Mesenteric fat pad (tissue), 1 donor: ENCODE results near the gene TTK. TPM values are rescaled to one million over a fixed set of nuclear protein-coding genes. Genes with fewer than 3 reads are reported as not detected.
"Not testable (repeated sequence)": the region's sequence is repeated elsewhere in the genome, so short reads cannot be mapped to it uniquely, and the experiment has no call there.

Experiments
- DNase-seq: peaks from one replicate; pipeline ENCODE4 v3.0.0-alpha.2; 2020; ENCODE audit warnings: low spot score
- total RNA-seq: library from RNA; stranded (reverse); fragmentation: NEBNext Ultra II Directional; extraction: Animal tissue kit (Norgen Biotek cat#: 25700); gene quantifications from one replicate; pipeline ENCODE4 v1.2.1, GENCODE V29; 2021
- donor health status: DM: yes; HTN: yes; CAD: no.

The TTK gene
- total RNA-seq, 1 donor from 2014 or later, result 0.58 TPM

DNA sequence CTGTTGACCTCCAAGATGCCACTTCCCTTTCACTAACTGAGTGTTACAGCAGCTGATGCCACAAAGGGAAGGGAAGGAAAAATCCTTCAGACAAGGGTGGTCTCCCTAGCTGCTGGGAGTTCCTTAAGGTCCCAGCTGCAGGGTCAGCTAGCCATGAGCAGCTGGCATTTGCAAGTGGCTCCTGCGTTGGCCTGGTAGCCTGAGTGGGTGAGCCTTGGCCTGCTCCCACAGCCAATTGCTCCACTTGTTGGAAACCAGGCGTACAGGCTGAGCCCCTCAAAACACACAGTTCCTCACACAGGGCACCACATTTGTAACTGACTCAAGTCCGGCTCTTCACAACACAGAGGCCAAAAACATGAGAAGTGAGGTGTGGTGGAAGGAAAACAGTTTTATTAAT lies 16.7 kb downstream of the TTK start:
- no peak for DNase-seq

DNA sequence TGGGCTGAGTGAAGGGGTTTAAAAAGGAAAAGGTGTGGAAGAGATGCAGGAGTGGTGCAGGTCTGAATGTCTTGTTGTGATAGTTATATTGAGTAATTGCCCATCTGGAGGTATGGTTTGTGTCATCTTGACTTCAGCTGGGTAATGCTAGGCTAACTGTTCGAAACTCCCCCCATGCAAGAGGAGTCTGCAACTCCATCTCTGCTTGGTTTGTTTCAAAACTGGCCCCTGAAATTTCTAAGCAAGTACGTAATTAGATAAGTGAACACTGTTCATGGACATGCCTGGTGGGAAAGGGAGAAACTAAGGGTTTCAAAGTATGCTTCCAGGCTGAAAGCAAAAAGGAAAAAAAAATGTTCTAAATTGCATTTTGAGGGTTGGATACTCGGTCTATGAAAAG lies 17.1 kb downstream of the TTK start:
- no peak for DNase-seq

DNA sequence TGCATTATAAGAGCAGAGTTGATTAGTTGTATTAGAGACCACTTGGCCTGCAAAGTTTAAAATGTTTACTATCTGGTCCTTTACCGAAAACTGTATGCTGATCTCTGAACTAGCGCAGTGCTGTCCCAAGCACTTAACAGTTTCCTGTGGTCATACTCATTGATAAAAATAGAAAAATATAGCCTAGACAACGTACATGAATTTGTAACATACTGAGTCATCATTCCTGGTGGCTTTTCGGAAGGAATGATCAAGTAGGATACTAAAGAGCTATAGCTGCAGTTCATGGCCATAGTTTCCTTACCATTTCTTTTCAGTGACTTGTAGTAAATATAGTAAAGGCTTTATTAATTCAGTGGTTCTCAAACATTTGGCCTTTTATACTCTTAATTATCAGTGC lies 18.4 kb downstream of the TTK start:
- no peak for DNase-seq

GRCh38 chr6:80028589-80028988 lies 24.1 kb downstream of the TTK start:
- DNase-seq, result no peak

GRCh38 chr6:80029470-80029869 lies 25.0 kb downstream of the TTK start:
- DNase-seq, result no peak

DNA sequence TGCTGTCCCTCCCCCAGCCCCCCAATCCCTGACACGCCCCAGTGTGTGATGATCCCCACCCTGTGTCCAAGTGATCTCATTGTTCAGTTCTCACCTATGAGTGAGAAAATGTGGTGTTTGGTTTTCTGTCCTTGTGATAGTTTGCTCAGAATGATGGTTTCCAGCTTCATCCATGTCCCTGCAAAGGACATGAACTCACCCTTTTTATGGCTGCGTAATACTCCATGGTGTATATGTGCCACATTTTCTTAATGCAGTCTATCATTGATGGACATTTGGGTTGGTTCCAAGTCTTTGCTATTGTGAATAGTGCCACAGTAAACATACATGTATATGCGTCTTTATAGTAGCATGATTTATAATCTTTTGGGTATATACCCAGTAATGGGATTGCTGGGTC lies 43.8 kb downstream of the TTK start:
- not testable (repeated sequence) for DNase-seq

DNA sequence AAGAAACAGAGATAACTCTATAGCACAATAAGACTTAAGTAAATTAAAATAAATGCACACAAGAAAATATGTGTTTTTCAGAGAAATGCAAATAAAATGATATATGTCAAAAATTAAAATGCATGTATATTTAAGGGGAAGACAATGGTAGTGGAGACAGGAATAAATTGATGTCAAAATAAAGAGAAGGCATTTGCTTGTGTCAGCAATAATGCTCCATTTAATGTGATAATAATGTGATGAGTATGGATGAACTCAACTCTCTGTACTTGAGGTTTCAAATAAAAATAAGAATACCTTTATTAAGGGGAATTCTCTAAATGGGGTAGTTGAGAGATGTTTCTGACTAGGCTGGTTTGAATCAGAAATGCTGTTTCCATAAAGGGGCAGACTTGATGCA lies 56.3 kb downstream of the TTK start:
- DNase-seq, result no peak

DNA sequence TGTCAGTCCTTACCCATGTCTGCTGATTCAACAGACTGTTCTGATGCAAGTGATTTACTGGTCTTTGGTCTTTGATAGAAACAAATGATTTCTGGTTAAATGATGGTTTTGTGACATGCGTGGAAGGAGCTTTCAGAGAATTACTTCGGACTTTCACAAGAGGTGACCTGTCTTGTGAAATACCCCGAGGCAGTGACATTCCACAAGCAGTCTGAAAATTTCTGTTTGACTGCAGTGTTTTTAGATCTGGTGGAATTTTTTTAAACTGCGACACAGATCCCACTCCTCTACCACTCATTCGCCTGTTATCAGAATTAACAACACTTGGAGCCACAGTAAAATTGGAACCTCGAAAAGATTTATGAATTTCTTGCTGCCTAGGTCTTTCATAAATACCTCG lies 63.7 kb downstream of the TTK start:
- DNase-seq, result not testable (repeated sequence)

GRCh38 chr6:80070431-80070830 lies 66.0 kb downstream of the TTK start:
- DNase-seq, result not testable (repeated sequence)

DNA sequence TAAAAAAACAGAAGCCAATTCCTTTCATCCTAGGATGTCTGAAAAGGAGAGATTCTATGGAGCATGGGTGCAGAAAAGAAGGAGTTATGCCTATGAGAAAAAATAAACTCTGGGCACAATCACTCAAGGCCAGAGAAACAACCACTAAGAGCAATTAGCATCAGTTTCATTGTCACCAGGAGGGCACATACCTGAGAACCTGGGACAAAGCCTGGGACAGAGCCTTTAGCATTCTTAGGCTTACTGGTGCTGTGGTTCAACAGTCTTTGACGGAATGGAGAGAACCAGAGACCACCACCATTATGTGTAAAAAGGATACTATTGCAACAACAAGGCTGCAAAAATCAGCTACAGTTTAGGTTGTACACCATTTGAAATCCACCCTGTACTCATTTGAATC lies 72.6 kb downstream of the TTK start:
- no peak for DNase-seq

- no peak for DNase-seq
These were observed 84.2 kb downstream of the TTK start for GRCh38 chr6:80088637-80089036.

GRCh38 chr6:80091506-80091905 lies 87.1 kb downstream of the TTK start:
- no peak for DNase-seq

Other genes starting within 250 kb of the TTK start
- gene ELOVL4, start 57.1 kb upstream of the TTK start, total RNA-seq, result 0.58 TPM
- gene BCKDHB, start 102.0 kb downstream of the TTK start, total RNA-seq, result 18.2 TPM